HG03342 (cell line): ENCODE measurements around the gene MYBPH.

ENCODE experiments used
- ATAC-seq: cut with Tn5 transposase; IDR thresholded peaks from one replicate; pipeline ENCODE4 v1.9.1; 2021; ENCODE audit warnings: mild to moderate bottlenecking, moderate library complexity; ENCODE audit not compliant: unreplicated experiment

MYBPH gene

DNA sequence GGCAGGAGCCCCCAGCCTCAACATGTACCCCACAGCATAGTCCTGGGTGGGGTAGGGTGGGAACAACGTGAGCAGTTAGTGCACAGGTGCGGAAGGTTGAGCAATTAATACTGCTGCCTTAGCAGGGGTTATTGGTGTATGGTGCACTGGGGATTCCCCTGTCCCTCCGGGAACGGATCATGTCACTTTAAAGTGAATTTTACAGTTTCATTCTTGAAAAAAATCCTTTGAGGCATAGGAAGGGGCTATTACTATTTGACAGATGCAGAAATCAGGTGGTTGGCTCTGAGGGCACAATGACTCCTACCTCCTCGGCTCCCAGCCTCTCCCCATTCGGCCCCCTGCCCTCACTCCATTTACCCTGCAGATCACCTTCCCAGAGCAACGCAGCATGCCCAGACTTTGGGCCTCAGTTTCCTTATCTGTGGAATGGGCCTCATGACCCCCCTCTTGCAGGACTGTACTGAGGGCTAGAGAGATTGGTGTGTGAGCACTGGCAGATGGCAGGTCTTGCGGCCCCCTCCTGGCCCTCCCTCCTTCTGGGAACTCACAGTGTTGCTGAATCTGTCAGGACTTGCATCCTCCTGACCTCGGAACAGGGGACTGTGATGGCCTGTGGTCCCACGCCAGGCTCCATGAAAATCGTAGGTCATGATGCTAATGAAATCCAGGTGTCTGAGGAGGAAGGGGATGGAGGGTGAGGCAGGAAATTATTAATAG is 5.1 kb upstream of the MYBPH start:
- ATAC-seq: no peak

DNA sequence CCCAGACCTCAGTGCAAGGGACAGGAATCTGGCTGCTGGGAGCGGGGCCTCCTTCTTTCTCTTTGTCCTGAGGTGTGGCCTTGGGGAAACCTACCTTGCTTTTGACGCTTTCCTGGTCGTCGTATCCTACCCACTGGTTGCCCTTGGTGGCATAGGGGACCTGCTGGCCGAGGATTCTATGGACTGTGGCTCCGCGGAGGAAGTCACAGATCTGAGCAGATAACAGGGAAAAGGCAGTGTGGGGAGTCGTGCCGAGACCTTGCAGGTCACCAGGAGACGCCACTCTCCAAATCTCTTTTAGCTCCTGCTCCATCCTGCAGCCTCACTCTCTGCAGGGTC is 4.0 kb upstream of the MYBPH start:
- no peak for ATAC-seq

DNA sequence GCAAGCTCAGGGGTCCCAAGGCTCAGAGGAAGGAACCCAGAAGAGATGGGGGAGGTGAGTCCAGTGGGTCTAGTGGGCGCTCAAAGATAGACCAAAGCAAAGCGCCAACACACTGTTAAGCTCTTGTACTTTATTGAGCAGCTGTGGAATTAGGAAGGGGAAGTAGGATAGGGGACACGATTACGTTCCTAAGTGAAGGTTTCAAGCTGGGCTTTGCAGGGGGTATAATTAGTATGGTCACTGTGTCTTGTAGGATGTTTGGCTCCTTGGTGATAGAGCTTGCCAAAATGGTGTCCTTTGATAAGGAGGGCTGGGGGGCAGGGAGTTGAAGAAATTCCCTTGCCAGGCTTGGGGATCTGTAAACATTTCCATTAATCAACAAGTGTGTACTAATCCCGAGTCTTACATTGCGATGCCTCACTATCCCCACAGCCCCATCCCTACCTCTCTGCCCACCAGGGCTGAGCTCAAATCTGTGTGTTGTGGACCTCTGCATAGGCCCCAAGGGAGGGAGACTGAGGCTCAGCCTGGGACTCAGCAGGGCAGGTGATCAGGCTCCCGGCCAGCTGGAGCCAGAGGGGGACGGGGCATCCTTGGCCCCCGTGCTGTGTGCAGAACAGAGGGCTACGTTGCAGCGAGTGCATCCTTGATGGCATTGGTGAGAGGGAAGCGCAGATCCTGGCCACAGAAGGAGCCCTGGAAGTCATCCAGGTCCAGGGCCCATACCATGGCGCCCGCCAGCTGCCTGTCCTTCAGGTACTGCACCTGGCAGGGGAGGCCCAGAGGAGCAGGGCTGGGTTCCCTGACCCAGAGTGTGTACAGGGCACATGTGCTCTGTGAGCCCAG is 3.4 kb upstream of the MYBPH start:
- ATAC-seq: no peak

DNA sequence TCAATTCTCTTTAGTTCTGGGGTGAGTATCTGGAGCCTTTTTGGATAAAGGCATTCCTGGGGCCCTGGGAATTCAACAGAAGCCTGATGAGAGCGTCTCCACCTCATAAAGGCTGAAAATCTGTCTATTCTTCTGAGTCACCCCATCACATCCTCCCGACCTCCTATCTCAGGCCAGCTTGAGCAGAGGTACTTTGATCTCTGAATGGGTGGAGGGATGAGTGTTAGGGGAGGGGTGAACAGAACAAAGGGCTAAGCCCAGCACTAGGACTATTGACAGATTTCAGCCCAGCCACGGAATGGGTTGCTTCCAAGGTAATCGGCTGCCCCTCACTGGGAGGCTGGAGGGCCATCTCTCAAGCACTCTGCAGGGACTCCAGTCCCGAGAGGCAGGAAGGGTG is 2.5 kb upstream of the MYBPH start:
- no peak for ATAC-seq

DNA sequence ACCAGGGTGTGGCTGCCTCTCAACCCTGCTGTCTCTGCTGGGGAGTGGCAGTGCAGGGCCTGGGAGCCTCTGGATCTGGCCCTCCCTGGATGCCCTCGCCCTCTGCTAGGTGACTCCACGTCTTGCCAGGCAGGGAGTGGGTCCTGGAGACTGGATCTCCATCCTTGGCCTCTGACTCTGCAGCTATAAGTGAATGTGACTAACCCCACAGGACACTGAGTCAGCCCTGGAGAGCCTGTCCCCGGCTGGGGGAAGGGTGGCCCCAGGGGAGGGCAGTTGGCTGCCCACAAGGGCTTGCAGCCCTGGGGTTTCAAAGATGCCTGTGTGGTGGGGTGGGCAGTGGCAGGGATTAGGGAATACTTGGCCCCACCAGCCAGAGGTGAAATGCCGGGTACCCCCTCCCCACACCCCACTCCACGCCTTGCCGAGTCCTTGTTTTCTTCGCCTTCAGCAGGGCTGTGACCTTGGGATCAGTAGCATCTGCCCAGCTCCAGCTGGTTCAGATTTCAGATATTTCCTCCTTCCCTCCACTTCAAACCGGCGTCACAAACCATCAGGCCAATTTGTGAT is 1.9 kb upstream of the MYBPH start:
- no peak for ATAC-seq

DNA sequence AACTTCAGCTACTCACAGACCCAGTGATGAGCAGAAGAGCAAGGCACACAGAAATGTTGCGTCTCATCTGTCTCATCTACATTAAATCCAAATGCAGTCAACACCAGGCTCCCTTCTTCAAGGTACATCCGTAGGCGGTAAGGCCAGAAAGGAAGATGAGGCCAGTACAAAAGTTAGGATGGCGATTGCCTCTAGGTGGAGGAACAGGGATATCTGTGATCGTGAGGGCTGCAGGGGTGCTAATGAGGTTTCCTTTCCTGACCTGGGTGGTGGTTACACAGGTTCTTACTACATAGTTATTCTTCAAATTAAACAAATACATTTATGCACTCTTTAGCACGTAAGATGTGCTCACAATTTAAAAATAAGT is 1.4 kb upstream of the MYBPH start:
- ATAC-seq: no peak

DNA sequence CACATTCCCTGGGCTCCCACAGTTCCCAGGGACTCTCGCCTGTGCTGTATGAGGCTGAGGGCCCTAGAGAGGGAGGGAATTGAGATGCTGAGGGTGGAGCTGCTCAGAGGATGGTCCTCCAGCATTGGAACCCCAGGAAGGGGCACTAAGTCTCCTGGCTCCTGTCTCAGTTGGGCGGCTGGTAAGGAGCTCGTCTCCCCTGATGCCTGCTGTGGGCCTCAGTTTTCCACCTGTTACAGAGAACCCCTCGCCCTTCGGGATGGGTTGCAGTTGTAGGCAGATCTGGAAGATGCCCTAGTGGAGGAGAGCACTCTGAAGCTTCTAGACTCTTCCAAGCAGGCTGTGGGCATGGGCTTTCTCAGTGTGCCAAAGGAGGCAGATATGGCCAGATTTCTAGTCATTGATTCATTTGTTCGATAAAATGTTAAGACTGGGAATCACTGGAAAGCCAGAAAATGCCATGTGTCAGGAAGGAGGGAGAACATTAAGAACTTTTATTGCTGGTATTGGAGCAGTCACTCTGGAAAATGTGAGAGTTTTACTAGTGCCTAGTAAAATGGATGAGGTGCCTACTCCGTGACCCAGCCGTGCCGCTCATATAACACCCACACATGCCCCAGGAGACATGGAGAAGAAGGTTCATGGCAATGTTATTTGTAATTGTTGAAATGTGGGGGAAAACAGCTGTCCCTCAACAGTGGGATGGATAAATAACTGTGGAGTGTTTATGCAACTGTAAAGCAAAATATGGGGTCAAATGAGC is 828 bp upstream of the MYBPH start:
- ATAC-seq: no peak

DNA sequence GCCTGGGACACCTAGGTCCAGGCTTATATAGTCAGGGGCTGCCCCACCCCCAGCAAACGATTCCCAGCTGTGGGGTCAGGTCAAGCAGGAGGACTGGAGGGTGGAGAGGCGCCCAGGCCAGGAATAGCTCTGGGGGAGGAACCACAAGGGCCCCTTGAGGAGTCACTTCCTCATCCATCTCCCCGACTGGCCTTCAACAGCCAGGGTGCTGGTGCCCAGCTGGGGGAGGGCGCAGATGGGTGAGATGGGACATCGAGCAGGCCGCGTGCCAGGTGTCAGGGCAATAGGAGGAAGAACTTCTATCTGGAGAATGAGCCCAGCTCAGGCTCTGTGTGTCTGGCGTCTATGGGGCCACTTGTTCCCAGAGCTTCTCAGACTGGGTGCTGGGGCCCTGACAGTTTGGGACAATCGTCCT is 208 bp upstream of the MYBPH start:
- ATAC-seq: no peak

DNA sequence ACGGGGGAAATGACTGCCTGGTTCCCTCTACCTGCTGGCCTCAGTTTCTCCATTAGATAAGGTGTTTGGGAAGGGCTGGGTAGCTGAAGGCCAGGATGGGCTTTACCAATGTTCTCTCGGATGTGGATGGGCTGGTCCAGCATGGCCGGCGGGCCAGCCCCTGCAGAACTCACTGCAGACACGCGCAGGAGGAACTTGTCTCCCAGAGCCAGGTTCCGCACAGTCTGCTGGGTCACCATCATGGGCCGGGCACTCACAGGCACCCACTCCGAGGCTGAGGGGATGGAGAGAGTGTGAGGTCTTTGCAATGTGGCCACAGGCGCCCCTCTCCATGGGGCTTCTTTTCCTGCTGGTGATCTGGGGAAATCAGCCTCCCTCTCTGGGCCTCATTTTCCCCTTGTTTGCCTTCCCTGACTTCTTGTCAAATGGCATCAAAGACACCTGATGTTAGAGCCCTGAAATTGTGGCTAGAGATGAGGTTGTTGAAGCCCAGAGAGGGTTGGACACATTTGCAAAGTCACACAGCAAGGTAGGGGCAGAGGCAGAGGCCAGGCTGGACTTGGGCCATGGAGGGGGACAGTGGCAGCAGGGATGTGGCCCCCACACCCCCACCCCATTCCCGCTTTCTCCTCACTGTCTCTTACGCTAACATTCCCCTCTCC is 1.2 kb downstream of the MYBPH start:
- ATAC-seq: no peak

DNA sequence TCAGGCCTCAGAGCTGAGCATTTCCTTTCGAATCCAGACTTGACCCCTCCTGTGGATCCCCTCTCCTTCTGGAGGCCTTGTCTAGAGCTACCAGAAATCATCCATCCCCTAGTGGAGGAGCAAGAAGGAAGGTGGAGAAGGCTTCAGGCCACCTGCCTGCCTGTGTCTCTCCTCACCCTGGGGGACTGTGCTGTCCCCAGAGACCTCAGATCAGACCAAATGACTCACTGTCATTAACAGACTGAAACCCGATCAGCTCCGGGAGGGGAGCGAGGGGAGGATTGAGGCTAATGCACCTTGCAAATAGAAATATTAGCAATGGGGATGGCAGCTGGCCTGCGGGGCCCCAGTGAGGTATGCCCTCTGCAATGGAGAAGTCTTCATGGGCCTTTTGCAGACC is 2.1 kb downstream of the MYBPH start:
- peak; percentile 87 for ATAC-seq

DNA sequence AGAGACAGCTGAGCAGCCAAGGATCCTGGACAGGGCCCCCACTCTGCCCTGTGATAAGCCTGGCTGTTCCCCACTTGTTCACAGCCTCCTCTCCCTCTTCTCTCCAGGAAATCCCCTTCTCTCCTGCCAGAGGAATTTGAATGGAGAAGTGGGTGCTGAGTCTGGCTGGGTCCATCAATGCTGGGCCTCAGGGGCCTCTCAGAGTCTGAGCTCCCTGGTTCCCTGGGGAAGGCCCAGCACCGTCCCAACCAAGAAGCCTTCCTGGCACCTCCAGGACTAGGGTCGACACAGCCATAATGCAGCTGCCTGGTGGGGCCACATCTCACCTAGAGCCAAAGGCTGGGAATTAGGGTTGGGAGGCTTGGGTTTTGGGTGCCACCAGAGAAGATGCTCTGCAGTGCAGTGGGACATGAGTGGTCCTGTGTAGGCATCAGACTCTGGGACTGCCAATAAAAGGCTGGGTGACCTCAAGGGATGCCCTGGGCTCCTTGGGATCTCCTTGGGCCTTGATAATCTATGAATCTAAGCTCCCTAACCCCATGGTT is 2.5 kb downstream of the MYBPH start:
- ATAC-seq: no peak

DNA sequence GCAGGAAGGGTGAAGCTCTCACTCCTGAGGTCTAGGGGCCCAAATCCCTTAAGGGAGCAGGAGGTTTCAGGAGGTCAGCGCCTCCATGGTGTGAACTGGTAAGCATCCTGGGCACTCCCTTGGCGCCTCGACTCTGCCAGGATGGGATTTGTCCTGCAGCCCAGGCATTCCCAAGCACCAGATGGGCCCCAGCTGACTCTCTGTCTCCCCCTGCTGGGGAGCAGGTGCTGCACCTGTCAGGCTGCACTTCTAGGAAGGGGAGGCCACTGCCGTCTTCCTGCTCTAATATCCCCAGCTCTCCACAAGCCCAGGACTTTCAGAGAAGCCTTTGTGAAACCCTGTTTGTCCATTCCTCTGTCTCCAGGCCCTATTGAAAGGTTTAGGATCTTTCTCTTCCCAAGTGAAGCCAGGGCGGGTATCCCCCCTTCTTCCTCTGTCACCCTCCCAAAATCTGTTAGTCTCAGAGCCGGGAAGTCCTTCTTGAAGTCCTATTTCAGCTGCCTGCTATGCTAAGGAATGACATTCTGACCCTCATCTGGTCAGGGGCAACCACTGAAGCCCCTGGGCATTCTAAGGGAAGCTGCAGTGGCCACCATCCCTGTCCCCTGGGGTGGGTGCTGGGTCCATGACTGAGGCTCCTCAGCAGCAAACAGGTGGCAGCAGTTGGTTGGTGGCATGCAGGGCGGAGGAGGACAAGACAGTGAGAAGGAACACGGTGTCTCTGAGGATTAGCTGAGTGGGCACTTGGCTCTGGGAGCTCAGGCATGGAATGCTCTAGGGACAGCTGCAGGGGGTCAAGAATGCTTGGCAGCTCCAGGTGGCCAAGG is 3.2 kb downstream of the MYBPH start:
- no peak for ATAC-seq

DNA sequence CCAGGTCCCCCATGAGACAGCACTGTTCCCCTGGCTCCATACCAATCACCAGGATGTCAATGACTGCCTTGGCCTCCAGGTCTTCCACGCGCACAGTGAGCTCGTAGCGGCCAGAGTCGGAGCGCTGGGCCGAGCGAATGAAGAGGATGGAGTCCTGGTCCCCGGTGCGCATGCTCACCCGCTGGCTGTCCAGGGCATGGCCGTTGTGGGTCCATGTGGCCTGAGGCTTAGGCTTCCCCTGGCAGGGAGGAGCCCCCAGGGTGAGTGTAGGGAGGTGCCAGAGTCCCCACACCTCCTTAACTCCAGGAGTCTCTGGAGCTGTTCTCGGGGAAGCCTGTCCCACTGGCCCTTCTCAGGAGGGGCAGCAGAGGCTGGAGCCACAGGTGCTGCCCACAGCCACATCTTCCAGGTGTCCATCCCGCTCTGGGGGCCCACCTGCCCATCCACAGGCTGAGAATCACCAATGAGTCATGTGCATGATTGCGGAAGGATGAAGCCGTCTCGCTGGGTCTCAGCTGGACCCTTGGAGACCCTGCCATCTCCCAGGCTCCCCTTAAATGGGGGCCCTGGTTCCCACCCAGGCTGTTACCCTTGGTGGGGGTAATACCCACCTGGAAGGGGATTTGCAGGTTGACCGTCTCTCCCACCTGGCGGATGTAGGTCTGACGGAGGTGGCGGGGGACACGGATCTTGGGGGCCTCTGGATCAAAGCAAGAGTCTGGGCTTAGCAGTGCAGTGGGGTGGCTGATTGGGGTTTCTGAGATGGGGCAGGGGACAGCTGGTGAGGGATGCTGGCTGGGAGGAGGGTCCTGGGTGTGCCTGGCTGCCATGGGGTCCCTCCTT is 4.1 kb downstream of the MYBPH start:
- no peak for ATAC-seq

DNA sequence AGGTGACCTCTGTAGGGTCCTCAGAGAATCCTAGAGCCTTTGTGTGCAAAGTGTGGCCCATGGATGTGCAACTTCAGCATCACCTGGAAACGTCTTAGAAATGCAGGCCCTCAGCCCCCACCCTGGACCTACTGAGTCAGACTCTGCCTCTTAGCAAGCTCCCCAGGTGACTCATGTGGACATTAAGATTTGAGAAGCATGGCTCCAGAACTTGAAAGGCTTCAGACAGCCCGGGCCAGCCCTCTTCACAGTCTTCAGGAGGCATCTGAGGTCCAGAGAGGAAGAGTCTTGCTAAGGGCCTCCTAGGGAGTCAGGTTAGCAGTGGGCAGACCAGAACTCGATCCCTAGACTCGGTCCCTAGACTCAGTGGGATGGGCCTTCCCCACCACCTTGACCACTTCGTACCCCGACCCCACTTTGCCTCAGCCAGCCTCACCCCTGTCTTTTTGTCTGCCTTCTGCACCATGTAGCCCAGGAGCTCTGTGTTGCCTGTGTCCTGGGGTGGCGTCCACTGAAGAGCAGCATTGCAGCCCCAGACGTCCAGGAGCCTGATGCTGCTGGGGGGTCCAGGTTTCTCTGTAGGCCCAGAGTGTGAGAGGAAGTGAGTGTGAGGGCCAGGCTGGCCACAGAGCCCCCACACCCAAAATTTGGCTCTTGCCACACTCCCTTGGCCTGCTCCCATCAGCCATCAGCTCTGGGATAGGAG is 4.8 kb downstream of the MYBPH start:
- ATAC-seq: no peak

DNA sequence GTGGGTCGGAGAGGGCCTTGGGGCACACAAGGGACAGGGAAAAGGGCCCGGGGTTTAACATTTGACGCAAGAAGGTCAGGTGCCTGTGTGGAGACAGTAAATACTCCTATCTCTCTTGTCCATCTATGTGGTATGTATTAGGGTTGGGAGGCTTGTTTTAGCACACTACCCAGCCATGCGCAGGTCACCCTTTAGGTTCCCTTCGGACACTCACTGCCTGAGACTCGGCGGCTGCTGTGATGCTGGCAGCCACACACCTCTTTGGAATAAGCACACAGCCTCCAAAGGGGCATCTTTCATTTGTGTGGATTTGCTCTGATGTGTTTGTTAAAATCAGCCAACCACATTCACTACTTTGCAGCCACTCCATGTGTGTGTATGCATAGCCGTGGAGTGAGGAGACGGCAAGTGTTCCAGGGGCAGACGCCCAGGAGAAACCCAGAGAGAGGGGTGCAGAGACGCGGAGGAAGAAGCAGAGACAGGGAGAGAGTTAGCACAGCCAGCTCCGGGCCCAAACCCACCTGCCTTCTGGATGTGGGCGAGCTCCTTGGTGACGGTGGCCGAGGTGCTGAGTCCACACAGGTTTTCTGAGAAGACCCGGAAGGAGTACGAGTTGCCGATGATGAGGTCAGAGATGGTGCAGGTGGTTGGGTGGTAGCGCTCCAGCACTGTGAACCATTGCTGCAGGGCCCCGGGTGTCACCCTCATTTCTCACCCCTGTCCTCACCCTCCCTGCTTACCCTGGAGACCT is 5.7 kb downstream of the MYBPH start:
- no peak for ATAC-seq

DNA sequence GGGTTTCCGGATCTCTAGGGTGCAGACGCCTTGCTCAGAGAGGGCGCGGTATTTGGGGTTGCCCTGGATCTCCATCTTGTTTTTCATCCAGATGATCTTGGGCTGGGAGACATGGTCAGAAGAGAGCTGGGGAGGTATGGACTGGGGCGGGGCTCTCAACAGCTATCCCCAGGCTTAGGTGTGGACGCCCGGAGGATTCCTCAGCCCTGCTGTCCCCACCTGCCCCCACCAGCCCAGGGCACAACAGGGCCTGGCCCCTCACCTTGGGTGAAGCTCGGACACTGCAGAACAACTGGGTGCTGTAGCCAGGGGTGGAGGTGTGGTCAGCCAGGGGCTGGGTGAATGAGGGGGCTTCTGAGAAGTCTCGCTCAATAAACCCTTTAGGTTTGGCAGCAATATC is 6.6 kb downstream of the MYBPH start:
- ATAC-seq: no peak

DNA sequence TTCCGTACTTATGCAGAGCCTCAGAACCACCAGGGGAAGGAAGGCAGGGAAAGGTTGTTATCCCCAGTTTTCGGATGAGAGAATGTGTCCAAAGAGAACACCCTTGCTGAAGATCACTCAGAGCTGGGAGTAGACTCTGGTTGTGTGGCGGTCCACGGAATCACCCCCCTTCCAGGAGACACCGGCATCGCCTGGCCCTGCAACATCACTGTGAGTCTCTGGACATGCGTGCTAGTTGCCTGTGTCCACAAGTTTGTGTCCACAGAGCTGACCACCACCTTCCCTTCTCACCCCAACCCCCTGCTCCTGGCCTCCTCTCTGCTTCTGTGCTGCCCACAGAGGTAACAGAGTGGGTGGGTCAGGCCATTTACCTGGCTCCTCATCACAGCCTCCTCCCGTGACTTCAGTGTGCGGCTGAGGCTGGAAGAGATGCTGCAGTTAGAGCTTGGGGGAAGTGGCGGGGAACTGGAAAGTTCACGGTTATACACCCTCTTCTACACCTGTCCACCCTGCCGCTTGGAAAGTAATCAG is 7.3 kb downstream of the MYBPH start:
- ATAC-seq: no peak

DNA sequence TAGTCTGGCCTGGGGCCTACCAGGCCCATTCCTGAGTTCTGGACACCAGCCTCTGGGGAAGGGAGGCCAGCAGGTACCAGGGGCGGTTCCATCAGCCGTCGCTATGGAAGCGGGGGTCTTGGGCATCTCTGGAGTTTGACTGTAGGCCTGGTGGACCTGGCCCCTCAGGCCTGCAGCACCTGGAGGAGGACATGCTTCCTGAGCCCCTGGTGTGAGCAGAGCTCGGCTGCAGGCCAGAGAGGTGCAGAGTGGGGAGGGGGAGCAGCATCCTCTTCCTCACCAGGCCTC is 7.8 kb downstream of the MYBPH start:
- no peak for ATAC-seq
